ENCODE results near the gene SLC25A5.
A peak's percentile ranks its signal among the peaks of the same experiment; 100 is the strongest.
"Not testable (repeated sequence)": the region's sequence is repeated elsewhere in the genome, so short reads cannot be mapped to it uniquely, and the experiment has no call there.

SLC25A5 gene

GRCh38 chrX:119467842-119468550 is at the start of gene SLC25A5:
SLC25A5 (plus strand) TSS chrX:119468444; CDS start chrX:119468516, 72 bp downstream.
- DNase-seq (ENCODE audit: low read depth in 2 of 2): peak; percentile 74 to 76

- DNase-seq (ENCODE audit: low read depth in 2 of 2): no peak
These were observed 49.1 kb upstream of the SLC25A5 start for GRCh38 chrX:119419146-119419545.

GRCh38 chrX:119419898-119420297 is 48.3 kb upstream of the SLC25A5 start:
- no peak for DNase-seq (ENCODE audit: low read depth in 2 of 2)

- no peak for DNase-seq (ENCODE audit: low read depth in 2 of 2)
These were observed 47.1 kb upstream of the SLC25A5 start for GRCh38 chrX:119421016-119421705.

GRCh38 chrX:119423631-119424030 is 44.6 kb upstream of the SLC25A5 start:
- DNase-seq (ENCODE audit: low read depth in 2 of 2): no peak

GRCh38 chrX:119424999-119425398 is 43.2 kb upstream of the SLC25A5 start:
- DNase-seq (ENCODE audit: low read depth in 2 of 2): no peak

- DNase-seq (ENCODE audit: low read depth in 2 of 2): no peak
These were observed 41.0 kb upstream of the SLC25A5 start for GRCh38 chrX:119427024-119427794.

GRCh38 chrX:119427795-119428185 is 40.5 kb upstream of the SLC25A5 start:
- no peak for DNase-seq (ENCODE audit: low read depth in 2 of 2)

- no peak for DNase-seq (ENCODE audit: low read depth in 2 of 2)
These were observed 38.8 kb upstream of the SLC25A5 start for GRCh38 chrX:119429471-119429870.

GRCh38 chrX:119441295-119441694 is 26.9 kb upstream of the SLC25A5 start:
- not testable (repeated sequence) for DNase-seq (ENCODE audit: low read depth in 2 of 2)

- no peak for DNase-seq (ENCODE audit: low read depth in 2 of 2)
These were observed 26.0 kb upstream of the SLC25A5 start for GRCh38 chrX:119442286-119442685.

GRCh38 chrX:119453202-119453601 is 15.0 kb upstream of the SLC25A5 start:
- no peak for DNase-seq (ENCODE audit: low read depth in 2 of 2)

GRCh38 chrX:119455264-119455663 is 13.0 kb upstream of the SLC25A5 start:
- no peak for DNase-seq (ENCODE audit: low read depth in 2 of 2)

- DNase-seq (ENCODE audit: low read depth in 2 of 2): no peak
These were observed 9.1 kb upstream of the SLC25A5 start for GRCh38 chrX:119459181-119459580.

- no peak for DNase-seq (ENCODE audit: low read depth in 2 of 2)
These were observed 2.7 kb upstream of the SLC25A5 start for GRCh38 chrX:119465555-119465954.

- no peak for DNase-seq (ENCODE audit: low read depth in 2 of 2)
These were observed 1.3 kb upstream of the SLC25A5 start for GRCh38 chrX:119466970-119467369.

GRCh38 chrX:119467433-119467832 is 811 bp upstream of the SLC25A5 start:
- no peak for DNase-seq (ENCODE audit: low read depth in 2 of 2)

GRCh38 chrX:119468551-119469312 is 488 bp downstream of the SLC25A5 start:
- peak; percentile 80 for DNase-seq (ENCODE audit: low read depth in 2 of 2)

GRCh38 chrX:119469313-119469635 is 1.0 kb downstream of the SLC25A5 start:
- no peak for DNase-seq (ENCODE audit: low read depth in 2 of 2)

- DNase-seq (ENCODE audit: low read depth in 2 of 2): no peak
These were observed 6.6 kb downstream of the SLC25A5 start for GRCh38 chrX:119474615-119475388.

Measured in stimulated activated CD8-positive, alpha-beta memory T cell treated with anti-CD3 and anti-CD28 coated beads, Interleukin-15, amount 100 ng/mL, for 48 hours (primary cell).